Loucy (cell line): ENCODE measurements around the gene DLGAP4.

ENCODE experiments used
- EZH2phosphoT487 ChIP-seq: fragments of 200-600 bp; IDR thresholded peaks from 2 replicates; pipeline ENCODE4 v1.6.1; 2018; ENCODE audit warnings: antibody characterized with exemption, mild to moderate bottlenecking, moderate library complexity, borderline replicate concordance
- TF ChIP-seq, protein P1 (sequence below): fragments of 200-600 bp; sonication (generic); conservative IDR thresholded peaks from 2 replicates; pipeline ENCODE4 v1.5.1; 2014; ENCODE audit warnings: mild to moderate bottlenecking, antibody characterized with exemption, low read length

GRCh38 chr20:36574366-36575135 is 268.4 kb downstream of the DLGAP4 start:
- TF ChIP-seq, protein P1, sequence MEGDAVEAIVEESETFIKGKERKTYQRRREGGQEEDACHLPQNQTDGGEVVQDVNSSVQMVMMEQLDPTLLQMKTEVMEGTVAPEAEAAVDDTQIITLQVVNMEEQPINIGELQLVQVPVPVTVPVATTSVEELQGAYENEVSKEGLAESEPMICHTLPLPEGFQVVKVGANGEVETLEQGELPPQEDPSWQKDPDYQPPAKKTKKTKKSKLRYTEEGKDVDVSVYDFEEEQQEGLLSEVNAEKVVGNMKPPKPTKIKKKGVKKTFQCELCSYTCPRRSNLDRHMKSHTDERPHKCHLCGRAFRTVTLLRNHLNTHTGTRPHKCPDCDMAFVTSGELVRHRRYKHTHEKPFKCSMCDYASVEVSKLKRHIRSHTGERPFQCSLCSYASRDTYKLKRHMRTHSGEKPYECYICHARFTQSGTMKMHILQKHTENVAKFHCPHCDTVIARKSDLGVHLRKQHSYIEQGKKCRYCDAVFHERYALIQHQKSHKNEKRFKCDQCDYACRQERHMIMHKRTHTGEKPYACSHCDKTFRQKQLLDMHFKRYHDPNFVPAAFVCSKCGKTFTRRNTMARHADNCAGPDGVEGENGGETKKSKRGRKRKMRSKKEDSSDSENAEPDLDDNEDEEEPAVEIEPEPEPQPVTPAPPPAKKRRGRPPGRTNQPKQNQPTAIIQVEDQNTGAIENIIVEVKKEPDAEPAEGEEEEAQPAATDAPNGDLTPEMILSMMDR: no peak
- no peak for TF ChIP-seq EZH2phosphoT487
